ENCODE results near the gene TSPAN5.

DNA sequence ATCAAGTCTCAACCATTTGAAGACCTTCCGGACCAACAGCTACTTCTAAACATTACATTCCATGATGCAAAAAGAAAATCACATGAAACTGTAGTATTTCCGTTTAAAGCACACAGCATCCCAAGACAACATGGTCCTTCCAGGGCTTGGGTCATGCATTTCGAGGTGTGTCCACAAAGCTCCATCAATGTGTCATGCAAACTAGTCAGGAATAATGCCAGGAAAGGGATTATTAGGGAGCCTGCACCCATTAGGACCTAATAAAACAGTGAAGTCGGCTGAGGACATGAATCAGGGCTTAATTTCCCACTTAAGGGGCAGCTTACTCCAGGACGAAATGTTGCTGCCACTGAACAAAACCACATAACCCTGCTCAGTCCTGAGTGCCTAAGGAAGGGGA, 177.9 kb downstream of the TSPAN5 start:
- TF ChIP-seq POLR2AphosphoS5 (IDR thresholded peaks at IDR 0.05; ENCODE audit: low read depth, low read length) (no peak), POLR2A (IDR thresholded peaks at IDR 0.05; ENCODE audit: low read depth, low read length) (no peak), PAX5 (IDR thresholded peaks at IDR 0.05; ENCODE audit: insufficient read depth, low read length, severe bottlenecking) (no peak), SPI1 (IDR thresholded peaks at IDR 0.05; ENCODE audit: low read depth, low read length) (no peak), POU2F2 (IDR thresholded peaks at IDR 0.05; ENCODE audit: low read depth, low read length) (no peak), TAF1 (IDR thresholded peaks at IDR 0.05; ENCODE audit: low read depth, low read length) (no peak)
